Large intestine (tissue), 3 donors: ENCODE results near the gene LDLRAD2. TPM values are rescaled to one million over a fixed set of nuclear protein-coding genes. Genes with fewer than 3 reads are reported as not detected.
"Not testable (repeated sequence)": the region's sequence is repeated elsewhere in the genome, so short reads cannot be mapped to it uniquely, and the experiment has no call there.

ENCODE experiments used
- DNase-seq, 2 donors: peaks; one replicate each; pipeline versions ENCODE4 v3.0.0 to v3.0.0-alpha.2; 2013
- H3K27ac ChIP-seq: one replicate; pipeline ENCODE4 v1.5.1; 2013; ENCODE audit warnings: low read length
- H3K27me3 ChIP-seq: 2 replicates; pipeline ENCODE4 v1.6.1; 2013; ENCODE audit warnings: low read length; ENCODE audit not compliant: control insufficient read depth, insufficient read depth
- H3K36me3 ChIP-seq: 2 replicates; pipeline ENCODE4 v1.6.1; 2013; ENCODE audit warnings: low read length; ENCODE audit not compliant: control insufficient read depth, insufficient read depth
- H3K4me1 ChIP-seq: one replicate; pipeline ENCODE4 v1.6.1; 2013; ENCODE audit warnings: low read length; ENCODE audit not compliant: control insufficient read depth, insufficient read depth
- H3K4me3 ChIP-seq: one replicate; pipeline ENCODE4 v1.5.1; 2013; ENCODE audit warnings: low read length
- H3K9me3 ChIP-seq: one replicate; pipeline ENCODE4 v1.6.1; 2013; ENCODE audit warnings: mild to moderate bottlenecking, low read depth, low read length, moderate library complexity; ENCODE audit not compliant: control insufficient read depth
- WGBS: methylation state at CpG from one replicate; pipeline ENCODE4 v1.1.5; 2013; ENCODE audit warnings: low lambda C conversion rate; ENCODE audit not compliant: insufficient coverage; 5-methylcytosine and 5-hydroxymethylcytosine counted together
- polyA plus RNA-seq: library from polyadenylated mRNA; unstranded; fragments of 120-200 nt; gene quantifications from one replicate; pipeline ENCODE4 v1.2.1, GENCODE V29; 2013

The LDLRAD2 gene
- polyA plus RNA-seq, 1 donor: 2.5 TPM

DNA sequence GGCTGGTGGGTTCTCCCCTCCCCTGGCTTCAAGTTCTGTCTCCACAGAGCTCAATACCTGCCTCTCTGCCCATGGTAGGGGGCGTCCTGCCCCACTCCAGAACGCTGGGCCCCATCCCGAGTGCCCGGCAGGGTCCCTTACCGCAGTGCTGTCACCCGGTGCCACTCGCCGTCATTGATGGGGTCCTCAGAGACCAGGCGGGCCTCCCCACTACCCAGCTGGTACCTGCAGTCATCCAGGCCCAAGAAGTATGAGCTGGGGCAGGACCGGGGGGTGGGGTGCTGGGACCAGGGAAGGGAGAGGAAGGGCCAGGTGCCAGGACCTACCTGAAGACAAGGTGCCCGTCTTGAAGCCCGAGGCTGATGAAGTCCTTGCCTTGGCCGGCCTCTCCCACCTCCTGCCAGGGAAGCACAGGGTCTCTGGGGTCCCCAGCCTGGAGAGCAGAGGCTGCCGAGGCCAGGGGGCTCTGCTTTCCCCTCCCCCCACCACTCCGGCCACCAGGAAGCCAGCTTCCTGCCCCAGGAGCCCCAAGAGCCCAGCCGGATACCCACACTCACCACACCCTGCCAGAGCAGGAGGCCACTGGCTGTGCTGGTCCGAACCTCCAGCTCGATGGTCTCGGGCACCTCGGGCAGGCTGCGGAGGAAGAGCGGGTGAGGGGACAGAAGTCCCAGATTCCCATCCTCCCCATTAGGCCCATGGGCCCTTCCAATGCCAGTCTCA is 12.1 kb downstream of the LDLRAD2 start:
- Histone ChIP-seq H3K27me3 (no peaks in the 10 kb centered on the region), H3K27ac (no peak overlapping the region), H3K4me3 (no peak overlapping the region), H3K36me3 (peaks cover 62% of the 10 kb centered on the region), H3K9me3 (no peaks in the 10 kb centered on the region), H3K4me1 (no peaks in the 10 kb centered on the region)
- no CpG with 5 or more reads among the region's 22 CpGs for WGBS
- no peak for DNase-seq

DNA sequence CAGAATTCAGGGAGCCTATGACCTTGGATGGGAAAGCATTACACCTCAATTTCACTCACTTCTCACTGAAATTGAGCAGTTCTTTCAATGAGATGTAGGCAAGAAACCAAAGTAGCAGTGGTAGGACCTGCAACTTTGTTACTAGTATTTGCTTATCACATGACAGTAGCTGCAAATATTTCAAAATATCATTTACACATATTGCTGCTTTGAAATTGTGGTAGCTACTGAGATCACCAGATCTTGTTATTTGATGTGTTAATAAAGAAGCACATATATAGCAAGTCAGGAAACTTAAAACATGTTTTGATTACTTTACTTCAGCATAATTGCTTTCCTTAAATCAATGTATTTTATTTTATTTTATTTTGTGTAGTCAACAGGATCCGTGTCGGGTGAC is 12.9 kb downstream of the LDLRAD2 start:
- H3K36me3 ChIP-seq: peaks cover 70% of the 10 kb centered on the region
- H3K9me3 ChIP-seq: no peaks in the 10 kb centered on the region
- H3K4me1 ChIP-seq: no peaks in the 10 kb centered on the region
- DNase-seq: no peak
- no peak overlapping the region for H3K27ac ChIP-seq
- no peaks in the 10 kb centered on the region for H3K27me3 ChIP-seq
- WGBS: no CpG with 5 or more reads among the region's 2 CpGs
- H3K4me3 ChIP-seq: no peak overlapping the region

DNA sequence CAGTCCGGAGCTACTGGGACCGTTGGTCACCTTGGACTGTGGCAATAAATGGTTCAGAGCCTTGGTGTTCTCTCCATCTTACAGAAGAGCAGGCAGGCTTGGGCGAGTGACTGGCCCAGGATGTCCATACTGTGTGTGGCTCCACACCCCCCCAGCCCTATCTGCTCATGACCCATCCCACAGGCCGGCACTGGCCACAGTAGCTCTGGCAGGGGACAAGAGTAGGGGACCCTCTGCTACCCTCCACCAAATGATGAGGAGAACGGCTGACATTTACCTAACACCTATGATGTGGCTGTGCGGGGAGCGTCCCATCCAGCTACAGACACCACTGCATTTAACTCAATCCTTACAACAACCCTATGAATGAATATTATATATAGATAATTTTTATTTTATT is 13.3 kb downstream of the LDLRAD2 start:
- Histone ChIP-seq H3K4me1 (no peaks in the 10 kb centered on the region), H3K4me3 (no peak overlapping the region), H3K9me3 (no peaks in the 10 kb centered on the region), H3K27ac (no peak overlapping the region), H3K36me3 (peaks cover 73% of the 10 kb centered on the region), H3K27me3 (no peaks in the 10 kb centered on the region)
- WGBS: 100% methylated on average over 2 of the region's 7 CpGs
- DNase-seq: no peak

DNA sequence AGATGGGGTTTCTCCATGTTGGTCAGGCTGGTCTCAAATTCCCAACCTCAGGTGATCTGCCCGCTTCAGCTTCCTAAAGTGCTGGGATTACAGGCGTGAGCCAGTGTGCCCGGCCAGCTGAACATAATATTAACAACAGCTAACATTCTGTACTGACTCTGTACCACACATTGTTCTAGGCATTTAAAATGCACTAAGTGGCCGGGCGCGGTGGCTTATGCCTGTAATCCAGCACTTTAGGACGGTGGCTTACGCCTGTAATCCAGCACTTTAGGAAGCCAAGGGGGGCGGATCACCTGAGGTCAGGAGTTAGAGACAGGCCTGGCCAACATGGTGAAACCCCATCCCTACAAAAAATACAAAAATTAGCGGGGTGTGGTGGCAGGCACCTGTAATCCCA is 14.6 kb downstream of the LDLRAD2 start:
- H3K36me3 ChIP-seq: peaks cover 78% of the 10 kb centered on the region

DNA sequence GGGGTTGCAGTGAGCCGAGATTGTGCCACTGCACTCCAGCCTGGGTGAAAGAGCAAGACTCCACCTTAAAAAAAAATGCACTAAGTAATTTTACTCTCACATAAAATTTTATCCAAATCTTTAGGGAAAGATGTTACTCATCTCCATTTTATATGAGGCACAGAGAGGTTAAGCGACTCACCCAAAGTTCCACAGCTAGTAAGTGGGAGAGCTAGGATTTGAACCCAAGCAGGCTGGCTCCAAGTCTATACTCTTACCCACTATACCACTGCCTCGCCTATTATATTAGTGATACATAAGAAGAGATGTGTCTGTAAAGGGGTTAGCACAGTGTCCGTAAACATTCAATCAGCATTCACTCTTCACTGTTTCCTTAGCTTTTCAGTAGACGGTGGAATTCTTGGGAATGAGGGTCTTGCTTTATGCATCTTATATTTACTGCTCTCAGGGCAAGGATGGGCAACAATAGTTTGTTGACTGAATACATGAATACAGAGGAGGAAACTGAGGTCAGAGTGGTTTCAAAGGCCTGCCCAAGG is 15.1 kb downstream of the LDLRAD2 start:
- Histone ChIP-seq H3K36me3 (peaks cover 76% of the 10 kb centered on the region), H3K9me3 (no peaks in the 10 kb centered on the region), H3K27me3 (no peaks in the 10 kb centered on the region), H3K27ac (no peak overlapping the region), H3K4me1 (no peaks in the 10 kb centered on the region), H3K4me3 (no peak overlapping the region)
- 83% methylated on average over 1 of the region's 5 CpGs for WGBS
- no peak for DNase-seq

More for the DNA sequence above, 14.6 kb downstream of the LDLRAD2 start:
- H3K4me3 ChIP-seq, H3K27ac ChIP-seq, H3K4me1 ChIP-seq, H3K27me3 ChIP-seq, H3K9me3 ChIP-seq, DNase-seq: not testable (repeated sequence)
- no CpG with 5 or more reads among the region's 10 CpGs for WGBS

DNA sequence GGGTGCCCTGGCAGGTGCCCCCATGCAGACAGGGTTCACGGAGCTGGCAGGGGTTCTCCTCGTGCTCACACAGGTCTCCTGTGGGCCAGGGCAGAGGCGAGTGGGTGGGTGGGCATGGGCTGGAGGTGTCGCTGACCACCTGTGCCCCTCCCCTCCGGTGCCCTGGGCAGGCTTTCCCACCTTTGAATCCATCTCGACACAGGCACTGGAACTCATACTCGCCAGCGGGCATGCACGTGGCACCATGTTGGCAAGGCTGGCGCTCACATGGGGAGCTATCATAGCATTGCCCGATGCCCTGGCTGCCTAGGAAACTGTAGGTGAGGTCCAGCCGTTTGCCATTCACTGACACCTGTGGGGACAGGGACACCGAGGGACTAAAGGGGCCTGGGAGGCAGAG is 16.0 kb downstream of the LDLRAD2 start:
- Histone ChIP-seq H3K4me3 (no peak overlapping the region), H3K9me3 (no peaks in the 10 kb centered on the region), H3K27me3 (no peaks in the 10 kb centered on the region), H3K27ac (no peak overlapping the region), H3K4me1 (no peaks in the 10 kb centered on the region), H3K36me3 (peaks cover 79% of the 10 kb centered on the region)
- WGBS: no CpG with 5 or more reads among the region's 13 CpGs
- no peak for DNase-seq

DNA sequence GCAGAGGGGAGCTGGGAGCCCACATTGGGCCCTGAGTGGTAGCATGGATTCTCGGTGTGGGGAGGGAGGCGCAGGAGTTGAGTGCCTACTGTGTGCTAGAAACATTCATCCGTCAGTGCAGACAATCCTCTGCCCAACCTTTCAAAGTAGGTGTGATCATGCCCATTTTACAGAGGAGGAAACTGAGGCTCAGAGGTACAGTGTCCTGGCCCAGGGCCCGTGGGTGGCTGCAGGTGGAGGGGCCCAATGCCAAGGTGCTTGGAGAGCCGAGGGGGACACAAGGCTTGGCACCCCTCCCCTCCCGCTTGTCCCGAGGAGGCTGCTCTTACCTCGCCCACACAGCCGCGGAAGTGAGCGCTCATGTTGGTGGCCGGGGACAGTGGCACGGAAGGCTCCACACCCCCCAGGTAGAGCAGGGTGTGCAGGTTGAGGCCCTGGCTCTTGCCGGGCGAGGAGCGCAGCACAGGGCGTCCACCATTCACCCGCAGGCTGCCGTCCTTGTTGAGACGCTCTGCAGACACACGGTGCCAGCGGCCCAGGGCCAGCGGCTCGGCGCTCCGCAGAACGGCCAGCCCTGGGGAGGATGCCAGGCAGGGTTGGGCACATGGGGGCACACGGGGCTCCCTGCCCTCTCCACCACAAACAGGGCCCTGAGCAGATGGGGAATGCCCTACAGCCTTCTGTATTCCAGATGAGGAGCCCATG is 16.6 kb downstream of the LDLRAD2 start:
- Histone ChIP-seq H3K4me1 (no peaks in the 10 kb centered on the region), H3K27me3 (no peaks in the 10 kb centered on the region), H3K27ac (no peak overlapping the region), H3K4me3 (no peak overlapping the region), H3K36me3 (peaks cover 80% of the 10 kb centered on the region), H3K9me3 (no peaks in the 10 kb centered on the region)
- WGBS: no CpG with 5 or more reads among the region's 28 CpGs
- DNase-seq: no peak

DNA sequence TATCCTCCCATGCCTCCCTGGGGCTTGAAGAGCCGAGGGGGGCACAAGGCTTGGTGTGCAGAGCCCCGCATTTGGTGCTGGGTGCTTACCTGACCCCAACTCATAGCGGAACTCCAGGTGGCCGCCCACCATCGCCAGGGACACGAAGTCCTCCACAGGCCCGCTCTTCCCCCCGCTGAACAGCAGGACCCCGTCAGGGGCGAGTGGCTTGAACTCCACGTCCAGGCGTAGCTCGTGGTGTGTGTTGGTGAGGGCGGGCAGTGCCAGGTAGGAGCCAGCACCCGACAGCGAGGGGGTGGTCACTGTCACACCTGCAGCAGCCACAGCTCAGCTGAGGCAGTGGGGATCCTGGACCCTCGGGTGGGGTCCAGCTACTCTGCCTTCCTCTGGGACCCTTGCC is 17.2 kb downstream of the LDLRAD2 start:
- no peak overlapping the region for H3K27ac ChIP-seq
- WGBS: no CpG with 5 or more reads among the region's 17 CpGs
- H3K36me3 ChIP-seq: peaks cover 80% of the 10 kb centered on the region
- H3K4me3 ChIP-seq: no peak overlapping the region
- H3K27me3 ChIP-seq: no peaks in the 10 kb centered on the region
- no peaks in the 10 kb centered on the region for H3K9me3 ChIP-seq
- no peak for DNase-seq
- no peaks in the 10 kb centered on the region for H3K4me1 ChIP-seq

DNA sequence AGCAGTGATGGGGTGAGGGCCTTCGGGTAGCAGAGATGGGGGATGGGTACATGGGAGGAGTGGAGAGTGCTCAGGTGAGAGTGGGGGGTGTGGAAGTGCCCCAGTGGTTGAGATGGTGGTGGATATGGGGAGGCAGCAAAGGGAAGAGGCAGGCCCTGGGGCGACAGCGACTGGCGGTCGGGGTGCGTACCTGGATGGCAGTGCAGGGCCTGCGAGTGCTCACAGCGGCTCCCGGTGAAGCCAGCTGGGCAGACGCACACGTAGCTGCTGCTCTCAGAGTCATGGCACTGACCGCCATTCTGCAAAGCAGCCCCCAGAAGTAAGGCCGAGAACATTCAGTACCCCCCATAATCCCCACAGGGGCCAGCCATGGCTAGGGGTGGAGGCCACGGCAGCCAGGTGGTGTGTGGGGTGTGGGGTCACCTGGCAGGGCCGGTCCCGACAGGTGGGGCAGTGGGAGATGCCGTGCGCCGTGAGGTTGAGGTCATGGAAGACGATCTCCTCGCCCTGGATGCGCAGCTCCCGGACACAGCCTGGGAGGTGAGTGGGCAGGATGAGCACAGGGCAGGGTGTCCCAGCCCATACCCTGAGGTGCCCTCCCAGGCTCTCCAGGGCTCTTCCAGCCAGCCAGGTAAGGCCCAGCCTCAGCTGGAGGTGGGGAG is 18.9 kb downstream of the LDLRAD2 start:
- Histone ChIP-seq H3K4me1 (no peaks in the 10 kb centered on the region), H3K9me3 (peaks cover 5% of the 10 kb centered on the region), H3K27me3 (no peaks in the 10 kb centered on the region), H3K27ac (no peak overlapping the region), H3K36me3 (peaks cover 85% of the 10 kb centered on the region), H3K4me3 (no peak overlapping the region)
- DNase-seq: no peak
- WGBS: no CpG with 5 or more reads among the region's 23 CpGs

DNA sequence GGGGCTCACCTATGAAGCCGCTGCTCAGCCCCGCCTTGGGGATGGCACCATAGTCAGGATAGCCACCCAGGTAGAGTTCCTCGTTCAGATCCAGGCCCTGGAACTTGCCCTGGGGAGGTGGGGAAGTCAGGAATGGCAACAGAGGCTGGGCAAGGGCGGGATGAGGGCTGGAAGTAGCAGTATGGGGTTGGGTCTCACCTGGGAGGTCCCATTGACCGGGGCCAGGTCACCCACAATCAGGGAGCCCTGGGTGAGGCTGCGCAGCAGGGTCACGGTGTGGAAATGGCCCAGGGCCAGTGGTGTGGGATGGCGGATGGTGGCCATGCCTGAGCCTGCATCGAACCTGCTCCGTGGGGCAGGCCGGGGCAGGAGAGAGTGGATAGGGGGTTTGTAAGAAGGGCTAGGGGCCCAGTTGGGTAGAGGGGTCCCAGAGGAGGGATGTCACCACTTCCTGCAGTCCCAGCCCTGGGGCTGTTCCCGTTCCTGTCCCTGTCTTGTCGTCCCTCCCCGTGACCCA is 19.4 kb downstream of the LDLRAD2 start:
- Histone ChIP-seq H3K4me3 (no peak overlapping the region), H3K9me3 (peaks cover 5% of the 10 kb centered on the region), H3K27ac (no peak overlapping the region), H3K27me3 (no peaks in the 10 kb centered on the region), H3K4me1 (no peaks in the 10 kb centered on the region), H3K36me3 (peaks cover 89% of the 10 kb centered on the region)
- no peak for DNase-seq
- WGBS: no CpG with 5 or more reads among the region's 14 CpGs
